GM19463 (cell line): ENCODE results near the gene TBC1D1.
"Not testable (repeated sequence)": the region's sequence is repeated elsewhere in the genome, so short reads cannot be mapped to it uniquely, and the experiment has no call there.

Experiments used
- ATAC-seq: cut with Tn5 transposase; IDR thresholded peaks from one replicate; pipeline ENCODE4 v1.9.1; 2021; ENCODE audit warnings: mild to moderate bottlenecking, moderate library complexity; ENCODE audit not compliant: unreplicated experiment

TBC1D1 gene

DNA sequence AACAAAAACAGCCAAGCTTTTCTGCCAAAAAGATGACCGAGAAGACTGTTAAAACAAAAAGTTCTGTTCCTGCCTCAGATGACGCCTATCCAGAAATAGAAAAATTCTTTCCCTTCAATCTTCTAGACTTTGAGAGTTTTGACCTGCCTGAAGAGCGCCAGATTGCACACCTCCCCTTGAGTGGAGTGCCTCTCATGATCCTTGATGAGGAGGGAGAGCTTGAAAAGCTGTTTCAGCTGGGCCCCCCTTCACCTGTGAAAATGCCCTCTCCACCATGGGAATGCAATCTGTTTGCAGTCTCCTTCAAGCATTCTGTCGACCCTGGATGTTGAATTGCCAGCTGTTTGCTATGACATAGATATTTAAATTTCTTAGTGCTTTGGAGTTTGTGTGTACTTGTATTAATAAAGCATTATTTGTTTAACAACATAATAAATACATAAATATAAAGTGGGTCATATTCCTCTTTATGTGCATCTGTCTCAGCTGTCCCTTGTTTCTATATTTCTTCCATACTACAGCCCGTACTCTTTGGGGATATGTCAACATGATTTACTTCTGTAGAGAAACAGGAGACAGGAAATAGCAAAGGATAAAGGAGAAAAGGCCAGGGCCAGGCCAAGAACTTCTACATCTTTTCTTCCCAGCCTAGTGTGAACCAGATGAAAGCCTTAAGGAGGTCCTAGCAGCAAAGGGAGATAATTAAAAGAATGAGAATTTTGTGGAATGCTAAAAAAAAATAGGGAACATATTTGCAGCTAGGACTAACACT, 70.0 kb downstream of the TBC1D1 start:
- ATAC-seq = no peak

DNA sequence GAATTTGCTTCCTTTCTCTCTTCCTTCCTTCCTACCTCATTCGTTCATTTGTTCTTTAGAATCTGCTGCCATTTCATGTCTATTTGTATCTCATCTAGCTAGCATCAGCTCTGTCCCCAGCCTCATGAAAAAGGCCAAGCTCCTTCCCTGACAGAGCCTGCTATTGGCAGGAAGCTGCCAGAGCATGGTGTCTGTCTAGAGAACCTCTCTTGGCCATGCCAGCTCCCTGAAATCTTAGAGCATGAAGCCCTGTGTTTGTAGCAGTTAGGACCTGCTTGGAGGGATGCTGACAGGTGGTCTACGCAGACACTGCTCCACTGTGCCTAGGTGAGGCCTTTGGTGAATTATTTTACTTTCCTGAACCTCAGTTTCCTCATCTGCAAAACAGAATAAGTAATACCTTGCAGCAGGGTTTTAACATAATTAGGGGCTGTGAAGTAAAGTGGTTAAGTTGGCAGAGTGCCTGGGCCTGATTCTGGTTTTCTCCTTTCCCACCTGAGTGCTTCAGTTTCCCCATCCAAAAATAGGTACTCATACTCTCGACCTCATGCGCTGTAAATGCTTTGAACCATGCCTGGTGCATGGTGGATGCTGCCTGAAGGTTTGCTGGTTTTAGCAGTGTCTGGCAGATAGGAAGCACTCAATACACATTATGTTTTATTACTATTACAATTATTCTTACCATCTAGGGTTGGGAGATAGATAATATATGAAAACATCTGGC, 74.0 kb downstream of the TBC1D1 start:
- ATAC-seq = peak; percentile 68

DNA sequence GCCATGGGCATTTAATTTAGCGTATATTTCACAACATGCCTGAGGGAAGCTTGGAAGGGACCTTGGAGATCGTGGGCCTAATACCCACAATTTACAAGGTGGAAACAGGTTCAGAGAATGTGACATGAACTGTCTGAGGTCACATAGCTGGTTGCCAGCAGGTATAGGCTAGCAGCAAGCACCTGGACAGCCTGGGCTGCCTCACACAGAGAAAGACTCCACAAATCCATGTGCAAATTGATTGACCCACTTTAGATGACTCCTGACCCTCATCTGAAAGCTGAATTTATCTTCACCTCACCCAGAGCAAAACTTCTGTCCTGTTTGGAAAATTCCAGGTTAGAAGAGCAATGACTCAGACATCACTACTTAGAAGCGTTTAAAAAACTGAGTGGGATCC, 75.2 kb downstream of the TBC1D1 start:
- ATAC-seq = no peak

DNA sequence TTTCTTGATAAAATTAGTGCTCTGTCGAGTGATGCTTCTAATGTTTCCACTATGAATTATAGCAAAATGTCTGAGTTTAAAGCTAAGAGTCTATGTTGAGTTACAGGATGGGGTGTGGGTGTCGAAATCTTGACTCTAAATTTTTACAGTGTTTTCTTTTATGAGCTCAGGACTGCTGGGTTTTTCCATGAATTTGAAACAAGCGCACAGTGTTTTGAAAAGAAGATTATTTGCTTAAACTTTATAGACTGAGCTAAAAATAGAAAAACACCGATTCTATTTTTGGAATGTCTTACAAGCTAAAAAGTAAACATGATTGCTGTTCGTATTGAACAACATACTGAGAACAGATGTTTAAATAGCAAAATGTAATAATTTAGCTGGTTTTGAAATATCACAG, 76.9 kb downstream of the TBC1D1 start:
- ATAC-seq = no peak

DNA sequence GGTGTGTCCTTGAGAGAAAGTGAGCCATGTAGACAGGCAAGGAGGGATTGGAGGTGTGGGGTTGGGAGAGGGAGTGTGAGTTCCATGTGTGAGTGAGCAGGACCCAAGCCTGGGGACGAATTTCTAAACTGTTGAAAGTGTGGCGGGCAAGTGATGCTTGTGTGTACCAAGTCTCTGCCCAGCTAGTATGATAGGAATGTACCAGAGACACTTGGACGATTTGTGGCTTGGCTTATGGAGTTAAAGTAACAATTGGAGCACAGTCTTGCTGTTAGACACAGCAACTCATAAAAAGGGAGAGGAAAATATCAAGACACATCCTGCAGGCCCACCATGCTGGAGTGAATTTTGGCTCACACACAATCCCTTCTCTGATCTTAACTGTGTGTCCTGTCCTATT, 77.9 kb downstream of the TBC1D1 start:
- no peak for ATAC-seq

DNA sequence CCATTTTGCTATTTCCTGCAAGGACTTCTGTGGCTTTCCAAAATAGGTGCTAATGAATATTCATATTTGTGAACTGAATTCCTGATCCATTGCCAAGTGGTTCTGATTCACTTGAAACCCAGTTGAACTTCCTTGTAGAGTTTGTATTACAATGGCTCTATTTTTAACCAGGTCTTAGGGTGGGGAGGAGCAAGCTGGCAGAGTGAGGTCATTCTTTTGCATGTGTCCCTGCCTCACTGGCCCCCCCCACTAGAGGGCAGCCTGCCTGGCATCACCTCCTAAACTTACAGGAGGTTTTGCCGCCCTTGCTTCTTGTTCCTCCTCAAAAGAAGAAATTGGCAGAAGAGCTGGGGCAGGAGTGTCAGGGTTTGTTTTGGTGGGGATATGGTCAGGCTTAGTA, 79.8 kb downstream of the TBC1D1 start:
- peak; percentile 66 for ATAC-seq

DNA sequence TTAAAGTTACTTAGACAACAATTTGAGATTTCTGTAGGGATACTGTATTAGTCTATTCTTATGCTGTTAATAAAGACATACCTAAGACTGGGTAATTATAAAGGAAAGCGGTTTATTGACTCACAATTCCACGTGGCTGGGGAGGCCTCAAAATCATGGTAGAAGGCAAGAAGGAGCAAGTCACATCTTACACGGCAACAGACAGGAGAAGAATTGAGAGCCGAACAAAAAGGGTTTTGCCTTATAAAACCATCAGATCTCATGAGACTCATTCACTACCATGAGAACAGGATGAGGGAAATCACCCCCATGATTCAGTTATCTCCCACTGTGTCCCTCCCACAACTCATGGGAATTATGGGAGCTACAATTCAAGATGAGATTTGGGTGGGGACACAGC, 80.3 kb downstream of the TBC1D1 start:
- ATAC-seq = no peak

DNA sequence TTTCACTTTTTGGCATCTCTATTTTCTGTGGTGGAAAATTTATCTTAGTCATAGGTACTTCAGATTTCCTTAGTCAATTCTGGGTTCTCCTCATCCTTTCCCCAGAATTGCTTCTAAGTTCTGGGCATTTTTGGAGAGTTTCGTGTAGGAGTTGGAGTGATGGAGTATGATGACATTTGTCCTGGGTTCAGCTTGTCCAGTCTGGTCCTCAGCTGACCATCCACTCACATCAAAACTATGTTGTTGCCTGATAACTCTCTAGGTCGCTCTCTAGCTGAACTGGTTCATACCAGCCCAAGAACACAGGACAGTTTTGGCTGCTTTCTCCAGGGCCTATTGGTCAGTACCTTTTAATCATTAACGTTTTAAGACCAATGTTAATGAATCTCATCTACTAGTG, 82.6 kb downstream of the TBC1D1 start:
- no peak for ATAC-seq

DNA sequence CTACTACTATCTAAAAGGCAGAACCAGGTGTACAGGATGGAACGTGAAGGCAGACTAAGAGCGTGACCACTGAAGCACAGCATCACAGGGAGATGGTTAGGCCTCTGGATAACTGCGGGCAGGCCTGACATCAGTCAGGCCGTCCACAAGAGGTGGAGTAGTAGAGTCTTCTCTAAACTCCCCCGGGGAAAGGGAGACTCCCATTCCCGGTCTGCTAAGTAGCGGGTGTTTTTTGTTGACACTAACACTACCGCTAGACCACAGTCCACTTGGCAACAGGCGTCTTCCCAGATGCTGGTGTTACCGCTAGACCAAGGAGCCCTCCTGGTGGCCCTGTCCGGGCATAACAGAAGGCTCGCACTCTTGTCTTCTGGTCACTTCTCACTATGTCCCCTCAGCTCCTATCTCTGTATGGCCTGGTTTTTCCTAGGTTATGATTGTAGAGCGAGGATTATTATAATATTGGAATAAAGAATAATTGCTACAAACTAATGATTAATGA, 84.5 kb downstream of the TBC1D1 start:
- not testable (repeated sequence) for ATAC-seq

DNA sequence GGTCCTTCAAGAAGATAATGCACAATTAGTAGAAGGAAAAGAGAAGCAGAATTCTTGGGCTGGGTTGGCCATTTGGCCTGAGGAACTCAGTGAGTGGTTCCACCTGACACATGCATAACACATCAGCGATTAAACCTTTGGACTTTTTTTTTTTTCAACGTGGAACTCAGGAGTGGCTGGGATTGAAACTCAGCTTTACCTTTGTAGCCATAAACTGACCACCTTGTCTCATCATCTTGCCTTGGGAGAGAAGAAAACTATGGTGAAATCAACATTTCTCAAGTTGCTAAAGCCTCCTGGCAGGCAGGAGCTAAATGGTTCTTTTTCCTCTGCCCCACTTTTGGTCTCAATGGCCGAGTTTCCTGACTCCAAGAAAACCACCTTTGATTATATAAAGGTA, 85.6 kb downstream of the TBC1D1 start:
- no peak for ATAC-seq

DNA sequence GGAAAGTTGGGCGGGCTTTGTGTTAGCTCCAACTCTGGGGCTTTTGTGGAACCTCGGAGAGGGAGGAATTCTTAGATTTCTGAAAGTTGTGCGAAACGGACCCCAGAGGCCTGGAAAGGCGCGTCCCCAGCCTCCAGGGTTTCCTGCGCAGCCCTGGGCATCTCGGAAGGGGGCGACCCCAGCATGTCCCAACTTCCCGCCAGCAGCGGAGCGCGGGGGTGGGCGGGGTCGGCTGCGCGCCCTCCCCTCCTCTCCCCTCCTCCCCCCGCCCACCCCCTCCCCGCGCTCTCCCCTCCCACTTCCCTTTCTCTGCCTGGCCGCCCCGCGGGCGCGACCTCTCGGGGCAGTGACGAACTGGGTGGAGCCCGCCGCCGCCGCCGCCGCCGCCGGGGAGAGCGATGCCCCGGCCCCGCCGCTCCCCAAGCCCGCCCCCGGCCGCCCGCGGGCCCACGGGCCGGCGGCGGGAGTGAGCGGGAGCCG, 86.1 kb downstream of the TBC1D1 start:
- ATAC-seq = peak; percentile 80

DNA sequence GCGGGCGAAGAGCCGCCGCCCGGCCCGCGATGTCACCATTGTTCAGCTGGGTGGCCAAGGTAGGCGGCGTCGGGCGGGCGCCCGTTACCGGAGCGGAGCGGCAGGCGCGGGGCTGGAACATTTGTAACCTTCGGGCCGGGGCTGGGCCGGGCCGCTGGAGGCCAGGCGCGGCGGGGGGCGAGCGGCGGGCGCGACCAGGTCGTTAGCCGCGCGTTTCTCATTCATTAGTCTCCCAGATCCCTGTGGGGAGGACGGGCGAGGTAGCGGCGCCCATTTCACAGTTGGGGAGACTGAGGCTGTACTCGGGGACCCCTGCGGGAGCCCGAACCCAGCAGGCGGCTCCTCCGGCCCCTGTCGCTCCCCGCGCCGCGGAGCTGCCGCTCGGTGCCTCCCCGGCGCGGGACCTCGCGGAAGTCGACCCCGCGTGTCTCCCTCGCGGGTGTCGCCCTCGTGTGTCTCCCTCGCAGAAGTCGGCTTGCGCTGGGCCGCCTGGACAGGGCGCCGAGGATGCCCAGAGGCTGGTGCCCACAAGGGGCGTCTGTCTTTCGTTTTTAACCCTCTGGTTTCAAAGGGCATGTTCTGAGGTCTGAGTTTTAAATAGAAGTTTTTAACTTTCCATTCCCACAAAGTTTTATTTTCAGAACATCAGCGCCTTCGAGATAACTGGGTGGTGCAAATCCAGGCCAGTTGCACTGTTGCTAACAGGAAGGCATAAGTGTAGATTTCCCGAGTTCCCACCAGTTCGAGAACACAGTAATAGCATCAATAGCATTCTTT, 86.8 kb downstream of the TBC1D1 start:
- peak; percentile 62 for ATAC-seq

DNA sequence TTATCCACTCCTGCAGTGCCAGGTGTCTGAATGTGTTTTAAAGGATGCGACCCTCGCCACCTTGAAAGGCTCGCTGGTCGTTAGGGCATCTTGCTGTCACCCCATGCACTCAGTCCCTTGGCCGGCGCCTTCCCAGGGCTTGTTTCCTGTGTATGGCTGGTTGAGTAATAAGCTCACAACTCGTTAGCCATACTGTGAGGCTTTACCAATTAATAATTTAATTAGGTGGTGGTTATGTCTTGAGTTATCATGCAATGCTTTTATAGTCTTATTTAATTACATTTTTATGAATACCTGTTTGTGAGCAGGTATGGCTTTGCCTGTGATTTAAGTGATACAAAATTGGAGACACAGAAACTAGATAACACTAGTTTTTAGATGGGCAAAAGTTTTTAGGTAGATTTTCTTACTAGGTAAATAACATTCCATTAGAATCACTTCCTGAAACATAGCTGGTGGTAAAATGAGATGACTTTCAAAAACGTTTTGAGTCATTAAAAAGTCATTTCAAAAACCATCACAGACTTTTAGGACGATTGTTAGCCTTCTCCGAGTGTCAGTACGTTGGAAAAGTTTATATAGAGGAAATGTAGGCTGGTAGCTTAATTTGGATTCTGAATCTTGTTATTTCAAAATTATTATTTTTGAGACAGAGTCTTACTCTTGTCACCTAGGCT, 87.5 kb downstream of the TBC1D1 start:
- peak; percentile 18 for ATAC-seq

DNA sequence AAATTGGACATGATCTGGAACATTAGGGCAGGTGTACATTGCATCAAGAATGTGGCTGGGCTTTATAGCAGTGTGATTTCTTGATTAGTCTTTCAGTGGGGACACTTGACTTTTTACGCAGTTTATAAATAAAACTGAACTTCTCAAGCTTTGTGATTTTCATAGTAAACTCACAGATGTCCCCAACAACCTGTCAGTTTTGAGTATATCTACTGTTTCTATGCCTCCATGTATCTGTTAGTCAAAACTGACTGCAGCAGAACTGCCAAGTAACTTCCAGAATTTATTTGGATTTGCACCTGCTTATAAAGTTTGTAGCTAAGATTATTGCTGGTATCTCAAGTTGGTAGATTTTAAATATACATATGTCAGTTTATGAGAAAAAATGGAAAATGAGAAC, 89.4 kb downstream of the TBC1D1 start:
- ATAC-seq = no peak

DNA sequence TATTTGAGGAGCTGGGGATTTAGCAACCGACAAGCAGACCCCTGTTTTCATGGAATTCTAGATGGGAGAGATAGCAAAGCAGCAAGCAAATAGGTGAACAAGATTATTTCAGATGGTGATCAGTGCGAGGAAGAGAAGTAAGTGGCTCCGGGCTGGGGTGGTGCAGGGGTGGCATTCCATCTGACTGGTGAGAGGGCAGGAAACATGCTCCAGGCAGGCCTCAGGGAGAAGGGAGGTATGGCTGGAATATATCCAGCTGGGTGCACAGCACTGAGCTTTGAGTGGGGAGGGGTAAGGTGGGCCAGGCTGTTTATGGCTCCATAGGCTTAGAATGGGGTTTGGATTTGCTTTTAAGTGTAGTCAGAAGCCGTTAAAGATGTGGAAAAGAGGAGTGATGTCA, 90.5 kb downstream of the TBC1D1 start:
- no peak for ATAC-seq

DNA sequence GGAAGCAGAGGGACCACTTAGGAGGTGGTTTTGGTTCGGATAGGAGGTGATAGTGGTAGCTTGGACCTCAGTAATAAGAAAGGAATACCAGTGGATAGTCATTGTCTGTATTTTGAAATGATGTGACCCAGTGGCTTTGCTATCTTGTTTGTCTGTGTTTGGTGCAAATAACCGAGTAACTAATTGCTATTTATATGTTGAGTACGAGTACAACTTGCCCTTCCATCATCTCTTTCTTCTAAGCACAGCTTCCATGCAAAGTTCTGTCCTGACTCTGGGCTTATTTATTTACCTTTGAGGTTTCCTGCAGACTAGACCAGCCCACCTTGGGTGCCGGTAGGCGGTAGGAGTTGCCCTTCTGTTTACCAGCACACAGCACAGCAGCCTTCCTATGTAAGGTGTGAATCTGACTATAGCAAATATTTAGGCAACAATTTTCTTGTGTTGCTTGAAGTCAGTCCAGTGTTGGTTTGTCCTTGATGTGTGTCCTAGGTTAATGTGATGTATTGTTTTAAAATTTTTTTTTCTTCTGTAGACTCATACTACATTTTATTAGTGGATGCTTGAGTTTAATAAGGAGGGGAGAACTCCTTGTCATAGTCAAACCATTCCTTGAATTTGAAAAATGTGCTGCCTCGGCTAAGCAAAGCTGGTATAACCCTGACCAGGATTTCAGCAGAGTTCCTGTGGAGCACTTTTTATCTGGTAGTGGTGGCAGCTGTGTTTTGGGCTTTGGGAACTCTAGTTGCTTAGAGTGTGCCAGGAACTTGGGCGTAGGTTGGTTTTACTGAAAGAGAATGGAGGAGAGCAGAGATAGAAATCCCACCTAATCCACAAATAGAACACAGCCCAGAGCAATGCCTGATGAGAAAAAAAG, 91.2 kb downstream of the TBC1D1 start:
- no peak for ATAC-seq

DNA sequence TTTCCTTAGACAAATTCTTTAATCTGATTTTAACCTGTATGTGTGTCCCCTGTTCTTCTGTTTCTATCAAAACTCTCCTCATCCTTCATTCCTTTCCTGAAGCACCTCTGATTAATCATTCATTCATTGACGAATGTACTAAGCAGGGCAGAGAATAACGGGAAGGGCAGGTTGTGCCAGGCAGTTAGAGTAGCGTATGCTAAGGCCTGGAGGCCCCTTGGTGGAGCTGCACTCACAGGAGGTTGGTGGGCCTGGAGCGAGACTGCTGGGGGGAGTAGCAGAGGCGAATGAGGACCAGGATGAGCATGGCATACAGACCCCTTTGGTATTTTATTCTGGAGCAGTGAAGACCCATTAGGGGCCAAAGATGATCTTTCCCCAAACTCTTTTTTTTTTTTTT, 91.9 kb downstream of the TBC1D1 start:
- ATAC-seq = no peak

DNA sequence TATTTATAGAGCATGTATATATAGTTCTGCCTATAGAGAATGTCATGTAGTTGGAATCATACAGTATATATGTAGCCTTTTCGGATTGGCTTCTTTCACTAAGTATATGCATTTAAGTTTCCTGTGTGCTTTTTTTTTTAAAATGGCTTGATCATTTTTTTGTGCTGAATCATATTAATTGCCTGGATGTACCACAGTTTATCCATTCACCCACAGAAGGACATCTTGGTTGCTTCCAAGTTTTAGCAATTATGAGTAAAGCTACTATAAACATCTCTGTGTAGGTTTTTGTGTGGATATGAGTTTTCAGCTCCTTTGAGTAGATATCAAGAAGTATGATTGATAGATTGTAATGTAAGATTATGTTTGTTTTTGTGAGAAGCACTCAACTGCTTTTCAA, 93.1 kb downstream of the TBC1D1 start:
- ATAC-seq = no peak

DNA sequence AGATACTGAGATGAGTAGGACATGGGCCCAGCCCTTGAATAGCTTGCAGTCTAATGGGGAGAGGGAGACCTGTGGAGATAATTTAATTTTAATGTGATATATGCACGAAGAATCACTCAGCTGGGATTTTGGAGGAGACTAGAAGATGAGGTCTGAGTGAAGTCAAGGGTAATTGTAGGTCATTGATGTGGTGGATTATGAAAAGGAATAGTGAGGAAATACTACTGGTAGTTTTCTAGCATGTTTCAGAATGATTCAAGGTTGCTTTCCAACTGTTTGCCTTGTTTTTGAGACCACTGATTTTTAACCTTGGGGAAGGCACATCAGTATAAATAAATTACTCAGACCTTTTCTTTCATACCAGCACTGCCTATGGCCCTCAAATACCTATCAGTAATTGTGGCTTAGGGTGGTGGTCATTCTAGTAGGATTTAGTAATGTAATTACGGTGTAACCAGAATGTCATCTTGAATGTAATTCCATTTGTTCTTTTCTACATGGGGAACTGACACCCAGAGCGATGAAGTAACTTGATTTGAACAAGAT, 94.9 kb downstream of the TBC1D1 start:
- ATAC-seq = no peak

DNA sequence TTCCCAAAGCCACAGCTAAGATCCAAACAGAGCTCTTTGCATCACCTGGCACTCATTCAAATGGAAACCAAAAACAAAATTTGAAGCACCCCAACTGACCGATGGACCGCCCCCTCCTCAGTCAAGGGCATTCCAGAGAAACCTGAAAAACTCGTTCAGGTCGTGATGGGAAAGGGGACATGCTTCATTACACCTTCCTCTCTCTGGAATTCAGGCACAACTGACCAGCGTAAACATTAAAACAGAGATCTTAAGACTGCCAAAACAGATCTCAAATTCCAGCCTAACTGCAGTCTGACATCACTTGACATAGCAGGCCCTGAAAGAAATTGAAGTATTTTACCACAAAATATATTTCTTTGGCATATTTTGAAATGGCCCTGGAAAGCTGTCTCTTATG, 97.8 kb downstream of the TBC1D1 start:
- ATAC-seq = no peak
